ENCODE results near the gene COPS4.

DNA sequence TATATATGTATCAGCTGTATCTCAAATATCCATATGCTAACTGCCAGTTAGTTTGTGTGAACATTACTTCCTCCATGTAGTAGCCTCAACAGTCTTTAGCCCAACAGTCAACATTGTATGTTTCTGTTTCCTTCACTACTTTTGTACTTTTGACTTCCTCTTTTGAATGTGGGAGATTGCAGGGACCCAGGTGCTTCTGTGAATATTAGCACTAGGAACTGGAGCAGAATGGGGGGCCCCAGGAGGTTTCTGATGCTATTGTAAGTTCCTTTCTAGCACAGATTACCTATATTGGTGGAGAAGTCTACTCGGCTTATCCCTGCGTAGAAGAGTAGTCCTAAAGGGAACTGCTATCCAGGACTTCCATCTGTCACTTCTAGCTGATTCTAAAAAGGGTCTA lies 77.2 kb downstream of the COPS4 start:
- TF ChIP-seq, protein P1, sequence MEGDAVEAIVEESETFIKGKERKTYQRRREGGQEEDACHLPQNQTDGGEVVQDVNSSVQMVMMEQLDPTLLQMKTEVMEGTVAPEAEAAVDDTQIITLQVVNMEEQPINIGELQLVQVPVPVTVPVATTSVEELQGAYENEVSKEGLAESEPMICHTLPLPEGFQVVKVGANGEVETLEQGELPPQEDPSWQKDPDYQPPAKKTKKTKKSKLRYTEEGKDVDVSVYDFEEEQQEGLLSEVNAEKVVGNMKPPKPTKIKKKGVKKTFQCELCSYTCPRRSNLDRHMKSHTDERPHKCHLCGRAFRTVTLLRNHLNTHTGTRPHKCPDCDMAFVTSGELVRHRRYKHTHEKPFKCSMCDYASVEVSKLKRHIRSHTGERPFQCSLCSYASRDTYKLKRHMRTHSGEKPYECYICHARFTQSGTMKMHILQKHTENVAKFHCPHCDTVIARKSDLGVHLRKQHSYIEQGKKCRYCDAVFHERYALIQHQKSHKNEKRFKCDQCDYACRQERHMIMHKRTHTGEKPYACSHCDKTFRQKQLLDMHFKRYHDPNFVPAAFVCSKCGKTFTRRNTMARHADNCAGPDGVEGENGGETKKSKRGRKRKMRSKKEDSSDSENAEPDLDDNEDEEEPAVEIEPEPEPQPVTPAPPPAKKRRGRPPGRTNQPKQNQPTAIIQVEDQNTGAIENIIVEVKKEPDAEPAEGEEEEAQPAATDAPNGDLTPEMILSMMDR (optimal IDR thresholded peaks at IDR 0.05 in 1 of 3, IDR thresholded peaks at IDR 0.05 in 1 of 3, conservative IDR thresholded peaks at IDR 0.05 in 1 of 3; ENCODE audit: extremely low read depth in 1 of 3, insufficient read depth in 2 of 3, low read length in 3 of 3): no peak
- TF ChIP-seq EZH2 (IDR thresholded peaks at IDR 0.05; ENCODE audit: low read length): no peak
